Neural progenitor cell (in vitro differentiated cells): ENCODE data around the gene SLC16A6.
"Not testable (repeated sequence)": the region's sequence is repeated elsewhere in the genome, so short reads cannot be mapped to it uniquely, and the experiment has no call there.

Experiments
- CTCF ChIP-seq: fragments of 200-600 bp; sonication (generic); IDR thresholded peaks from 2 replicates; pipeline ENCODE4 v1.5.1; 2017; ENCODE audit warnings: antibody characterized with exemption, mild to moderate bottlenecking
- EZH2 ChIP-seq: fragments of 200-600 bp; sonication (generic); IDR thresholded peaks from 2 replicates; pipeline ENCODE4 v1.6.1; 2017; ENCODE audit warnings: antibody characterized with exemption, mild to moderate bottlenecking, moderate library complexity
- EZH2phosphoT487 ChIP-seq: fragments of 200-600 bp; sonication (generic); IDR thresholded peaks from 2 replicates; pipeline ENCODE4 v1.6.1; 2017; ENCODE audit warnings: antibody characterized with exemption

GRCh38 chr17:68309066-68309670 lies 18.2 kb upstream of the SLC16A6 start:
- not testable (repeated sequence) for TF ChIP-seq CTCF, EZH2, EZH2phosphoT487
